HepG2 (cell line): ENCODE measurements around the gene NVL. TPM values are rescaled to one million over a fixed set of nuclear protein-coding genes. Genes with fewer than 3 reads are reported as not detected.
A peak's percentile ranks its signal among the peaks of the same experiment; 100 is the strongest.

Experiments used
- ATAC-seq: fragments of 200-7000 bp; cut with Tn5 transposase; 3 replicates; pipeline ENCODE4 v1.9.1; 2020; ENCODE audit warnings: mild to moderate bottlenecking, moderate library complexity
- BruUV-seq: library from RNA; stranded (reverse); fragments of 400-500 nt; replicated peaks from 2 replicates; lab custom pipeline; 2021; lab: Mats Ljungman, UMichigan
- CTCF ChIA-PET: fragments of 300-600 bp; formaldehyde crosslinking; extraction: SDS; loops from one replicate; lab custom pipeline; 2021; ENCODE audit warnings: low total read pairs, inconsistent platforms, low intra/inter-chr PET ratio; lab: Yijun Ruan, JAX
- POLR2A ChIA-PET: fragments of 350-600 bp; sonication (Branson Sonifier 250); formaldehyde crosslinking; loops from one replicate; lab custom pipeline; 2020; ENCODE audit warnings: antibody characterized with exemption, inconsistent platforms; lab: Yijun Ruan, JAX
- DNase-seq: peaks from one replicate; pipeline ENCODE4 v3.0.0-alpha.2; 2015; ENCODE audit warnings: low spot score
- FAIRE-seq: peaks from 3 replicates; lab custom pipeline; 2011; peaks lifted over from hg19 to GRCh38; lab: Jason Lieb, UNC
- H2AFZ ChIP-seq: one replicate; pipeline ENCODE4 v1.6.1; 2011; ENCODE audit warnings: low read length, inconsistent platforms
- H3K27ac ChIP-seq: fragments of 300-600 bp; 3 replicates; pipeline ENCODE4 v1.8.0; 2011; ENCODE audit warnings: mixed run types, mild to moderate bottlenecking, mixed read lengths, low read length, inconsistent platforms; ENCODE audit not compliant: insufficient read depth; ENCODE audit errors: extremely low read length
- H3K27me3 ChIP-seq, 2 experiments: fragments of 200-600 bp in 1 of 2; 2 replicates in 1 of 2; 3 replicates in 1 of 2; pipeline versions ENCODE4 v1.6.0 to v1.8.0; 2011; ENCODE audit warnings: low read length in 2 of 2, mild to moderate bottlenecking in 2 of 2, moderate library complexity in 2 of 2, inconsistent platforms in 1 of 2; ENCODE audit not compliant: insufficient read depth in 2 of 2, control insufficient read depth in 1 of 2
- H3K36me3 ChIP-seq, 2 experiments: fragments of 200-600 bp in 1 of 2; replicated peaks in 1 of 2; 2 replicates in 1 of 2; 3 replicates in 1 of 2; pipeline versions ENCODE4 v1.5.1 to v1.8.0; 2011; ENCODE audit warnings: low read length in 2 of 2, inconsistent platforms in 1 of 2; ENCODE audit not compliant: insufficient read depth in 2 of 2, control insufficient read depth in 1 of 2
- H3K4me1 ChIP-seq: 2 replicates; pipeline ENCODE4 v1.5.1; 2012; ENCODE audit warnings: low read length, inconsistent platforms; ENCODE audit not compliant: insufficient read depth
- H3K4me2 ChIP-seq: 2 replicates; pipeline ENCODE4 v1.6.0; 2011; ENCODE audit warnings: low read depth, low read length, inconsistent platforms
- H3K4me3 ChIP-seq, 3 experiments: fragments of 200-600 bp in 1 of 3; sonication (generic), shearing (Covaris generic) in 1 of 3; replicated peaks in 1 of 3; 2 replicates each; pipeline ENCODE4 v1.5.1; 2011 to 2016; ENCODE audit warnings: low read length in 3 of 3, inconsistent platforms in 2 of 3, low read depth in 2 of 3, mild to moderate bottlenecking in 2 of 3, control low read depth in 1 of 3, mixed read lengths in 1 of 3; ENCODE audit not compliant: insufficient read depth in 1 of 3
- H3K79me2 ChIP-seq: one replicate; pipeline ENCODE4 v1.6.1; 2011; ENCODE audit warnings: low read length, inconsistent platforms; ENCODE audit not compliant: insufficient read depth
- H3K9ac ChIP-seq: 2 replicates; pipeline ENCODE4 v1.6.0; 2011; ENCODE audit warnings: mild to moderate bottlenecking, low read depth, low read length, inconsistent platforms; ENCODE audit not compliant: insufficient read depth
- H3K9me3 ChIP-seq: 2 replicates; pipeline ENCODE4 v1.5.1; 2012; ENCODE audit warnings: mild to moderate bottlenecking, low read length
- H4K20me1 ChIP-seq: 2 replicates; pipeline ENCODE4 v1.6.0; 2011; ENCODE audit warnings: inconsistent platforms, mild to moderate bottlenecking, low read length, moderate library complexity; ENCODE audit not compliant: insufficient read depth
- CHD4 ChIP-seq: fragments of 200-600 bp; sonication (generic); IDR thresholded peaks from 2 replicates; pipeline ENCODE4 v1.7.0; 2017; ENCODE audit warnings: mild to moderate bottlenecking, low read length, borderline replicate concordance
- FOSL2 ChIP-seq: sonication (generic); formaldehyde crosslinking; IDR thresholded peaks from 2 replicates; pipeline ENCODE4 v1.4.0; 2020; ENCODE audit warnings: missing genetic modification reagents
- KDM3A ChIP-seq: IDR thresholded peaks from 2 replicates; pipeline ENCODE4 v1.6.1; 2018; ENCODE audit warnings: low read depth, missing compliant biosample characterization
- MIER3 ChIP-seq: IDR thresholded peaks from 2 replicates; pipeline ENCODE4 v1.6.1; 2016; ENCODE audit warnings: missing compliant biosample characterization, borderline replicate concordance
- RAD51 ChIP-seq: fragments of 450-650 bp; IDR thresholded peaks from 2 replicates; pipeline ENCODE4 v1.6.1; 2016; ENCODE audit warnings: borderline replicate concordance
- TARDBP ChIP-seq: sonication (generic); formaldehyde crosslinking; IDR thresholded peaks from 2 replicates; pipeline ENCODE4 v1.8.0; 2022; ENCODE audit warnings: mild to moderate bottlenecking, missing genetic modification reagents
- TEF ChIP-seq: sonication (generic); formaldehyde crosslinking; IDR thresholded peaks from 2 replicates; pipeline ENCODE4 v1.5.0; 2020; ENCODE audit warnings: missing genetic modification reagents
- ZNF687 ChIP-seq: sonication (generic); formaldehyde crosslinking; IDR thresholded peaks from 2 replicates; pipeline ENCODE4 v1.5.1; 2020; ENCODE audit warnings: mild to moderate bottlenecking, missing genetic modification reagents, moderate library complexity
- ZSCAN29 ChIP-seq: sonication (generic); formaldehyde crosslinking; conservative IDR thresholded peaks from 2 replicates; pipeline ENCODE4 v1.4.0; 2020; ENCODE audit warnings: mild to moderate bottlenecking, missing genetic modification reagents
- WGBS: methylation state at CpG from one replicate; pipeline ENCODE4 v1.1.6; 2017; ENCODE audit warnings: low lambda C conversion rate; 5-methylcytosine and 5-hydroxymethylcytosine counted together
- in situ Hi-C: cut with HindIII; loops from 2 replicates; pipeline ENCODE4 v1.10.0; 2017; ENCODE audit warnings: low pct_unique_long_range_greater_than_20kb; ENCODE audit not compliant: extremely low pct_ligation_motif_present
- intact Hi-C: fragments of 100-400 bp; cut with micrococcal nuclease; formaldehyde crosslinking; loops from one replicate; pipeline ENCODE4 v1.10.0; 2022; ENCODE audit not compliant: unreplicated experiment
- polyA plus RNA-seq, 8 experiments: library from polyadenylated mRNA; depleted of rRNA in 3 of 8; stranded (reverse) in 7 of 8; unstranded in 1 of 8; fragments of >200 nt; fragmentation: Illumina TruSeq in 4 of 8; extraction: Trizol in 4 of 8; gene quantifications; 2 replicates each; pipeline versions ENCODE4 v1.2.1 to v1.2.3, GENCODE V29; 2011 to 2016; ENCODE audit warnings: low read depth in 4 of 8, missing spikeins in 1 of 8, mixed read lengths in 1 of 8; ENCODE audit not compliant: insufficient read depth in 1 of 8
- total RNA-seq, 5 experiments: library from RNA; depleted of rRNA; stranded (reverse); fragments of >200 nt; fragmentation: Illumina TruSeq; extraction: Trizol; gene quantifications; 2 replicates each; pipeline ENCODE4 v1.2.3, GENCODE V29; 2016; ENCODE audit warnings: low read depth in 1 of 5

NVL gene
- total and polyA plus RNA-seq, 2 of the 13 experiments (the other 11 are each of a cell fraction or from before 2014, with no cell fraction given): 8.3 to 21.0 TPM

GRCh38 chr1:224205438-224205840 is 124.5 kb downstream of the NVL start:
- H3K27me3 ChIP-seq: 0 out of 5 replicates have a peak, but pooled peaks cover 0 to 3% of the 10 kb centered on the region in 2 experiments
- no peaks in the 10 kb centered on the region for H3K9me3 ChIP-seq
- H3K9ac ChIP-seq: no peak overlapping the region
- no TSS peak for BruUV-seq
- WGBS: 0% methylated on average over 4 of the region's 4 CpGs
- no peaks in the 10 kb centered on the region for H3K79me2 ChIP-seq
- intact Hi-C loops (no loop called here), in situ Hi-C loops (no loop called here)
- no peaks in the 10 kb centered on the region for H4K20me1 ChIP-seq
- no peak overlapping the region for H2AFZ ChIP-seq
- peak overlapping the region; percentile 29 to 54 (median 32) for H3K4me3 ChIP-seq
- POLR2A ChIA-PET: interaction anchor here (0.6 to 2.6 kb wide), 4 partner anchors 10 to 124 kb away, joined by 3 to 17 read pairs (median 4); partner anchors contain the start of genes DEGS1 and NVL
- CTCF ChIA-PET: no interaction called here
- FAIRE-seq (no peak), ATAC-seq (peak; percentile 75), DNase-seq (peak; percentile 7)
- H3K4me1 ChIP-seq: peaks cover 62% of the 10 kb centered on the region
- H3K4me2 ChIP-seq: peak overlapping the region; percentile 92
- TF ChIP-seq ZSCAN29 (CRISPR knock-in tag) (0 out of 2 replicates have a peak, but pooled peaks have one; percentile 6), MIER3 (CRISPR knock-in tag) (no peak), RAD51 (no peak), FOSL2 (CRISPR knock-in tag) (peak; percentile 50), CHD4 (no peak), ZNF687 (CRISPR knock-in tag) (peak; percentile 20; the same call in 1 of the 2 replicates), TARDBP (CRISPR knock-in tag) (peak; percentile 10; the same call in 1 of the 2 replicates), KDM3A (no peak), TEF (CRISPR knock-in tag) (no peak)
- no peaks in the 10 kb centered on the region for H3K36me3 ChIP-seq
- peak overlapping the region; percentile 55 for H3K27ac ChIP-seq
